HG03139 (cell line): Measurements from ENCODE around the gene ABCB4.

Source experiments
- ATAC-seq: cut with Tn5 transposase; IDR thresholded peaks from one replicate; pipeline ENCODE4 v1.9.1; 2021; ENCODE audit not compliant: unreplicated experiment

Gene ABCB4

DNA sequence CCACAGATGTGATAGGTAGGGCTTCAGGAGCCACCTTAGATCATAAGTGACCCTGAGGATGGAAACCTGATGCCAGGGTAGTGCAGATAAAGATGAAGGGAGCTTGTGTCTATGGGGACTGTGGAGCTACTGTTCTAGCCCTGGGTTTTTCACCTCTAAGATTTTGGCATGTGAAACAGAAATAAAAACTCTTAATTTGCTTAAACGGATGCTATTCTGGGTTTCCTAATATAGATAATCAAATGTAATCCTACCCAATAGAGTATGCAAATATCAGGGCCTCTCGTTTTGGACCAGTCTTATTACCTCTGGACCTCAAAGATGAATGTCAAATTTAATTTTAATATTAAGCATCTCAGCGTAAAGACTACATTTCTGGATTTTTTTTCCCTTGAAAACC lies 49.3 kb downstream of the ABCB4 start:
- no peak for ATAC-seq

DNA sequence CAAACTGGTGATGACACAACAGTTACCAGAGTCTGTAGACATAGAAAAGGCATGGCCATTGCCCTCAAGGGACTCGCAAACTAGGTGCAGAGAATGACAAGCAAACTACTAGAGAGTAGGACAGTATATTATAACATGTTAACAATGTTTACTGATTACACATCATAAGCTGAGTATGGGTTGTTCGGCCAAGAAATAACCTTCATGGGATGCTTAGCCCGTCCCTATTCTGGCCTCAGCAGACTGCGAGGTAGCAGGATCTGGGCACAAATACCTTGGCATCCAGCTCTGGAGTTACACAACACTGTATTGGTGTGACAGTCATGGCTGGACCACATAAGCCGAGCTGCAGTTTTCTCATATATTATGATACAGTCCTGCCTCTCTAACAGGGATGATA lies 51.4 kb downstream of the ABCB4 start:
- ATAC-seq: no peak

DNA sequence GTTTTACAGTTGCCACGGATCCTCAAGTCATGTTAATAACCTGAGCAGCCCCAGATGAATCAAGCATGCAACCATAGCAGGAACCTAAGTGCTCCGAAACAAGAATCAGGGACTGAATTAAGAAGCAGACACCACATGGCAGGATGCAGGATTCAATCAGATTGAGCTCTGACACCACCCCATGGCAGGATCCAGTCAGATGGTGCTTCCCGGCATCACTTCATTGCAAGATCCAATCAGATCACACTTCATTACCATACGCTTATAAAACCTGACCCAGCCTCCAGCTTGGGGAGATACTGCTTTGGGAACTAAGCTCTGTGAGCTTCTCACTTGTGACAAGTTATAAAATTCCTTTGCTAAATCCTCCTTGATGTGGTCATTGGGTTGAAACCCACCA lies 55.3 kb downstream of the ABCB4 start:
- no peak for ATAC-seq

DNA sequence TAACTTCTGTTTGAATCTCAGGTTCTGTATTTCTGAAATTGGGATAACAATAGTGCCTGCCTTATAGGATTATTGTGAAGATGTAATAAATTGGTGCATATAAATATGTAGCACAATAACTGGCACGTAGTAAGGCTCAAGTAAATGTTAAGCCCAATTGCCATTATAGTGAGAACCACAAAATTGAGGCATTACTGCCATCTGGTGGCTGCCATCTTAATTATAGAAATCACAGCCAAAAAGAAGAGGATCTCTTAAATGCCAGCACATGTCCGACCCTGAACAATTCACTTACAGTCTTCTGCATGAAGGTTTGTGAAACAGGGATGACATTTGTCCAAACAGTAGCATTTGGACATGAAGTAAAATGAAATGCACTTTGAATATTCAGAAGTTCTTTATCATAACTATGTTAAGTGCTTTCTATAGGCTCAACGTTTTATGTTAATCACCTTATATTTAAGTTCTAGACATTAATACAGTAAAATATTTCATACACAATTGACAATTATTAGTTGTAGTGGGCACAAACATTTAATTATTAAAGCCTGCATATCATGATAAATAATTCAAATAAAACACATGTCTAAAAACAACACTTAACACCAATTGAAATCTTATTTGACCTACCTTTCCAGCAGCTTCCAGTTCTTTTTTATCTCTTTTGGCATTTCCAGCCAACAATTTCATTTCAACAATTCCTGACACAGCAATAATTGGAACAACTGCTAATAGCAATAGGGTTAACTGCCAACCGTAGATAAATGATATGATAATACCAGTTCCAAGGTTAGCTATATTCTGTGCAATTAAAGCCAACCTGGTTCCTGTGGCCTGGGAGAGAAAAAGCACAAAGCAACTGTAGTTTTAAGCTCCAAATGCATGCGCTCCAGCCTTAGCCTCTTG lies 58.5 kb downstream of the ABCB4 start:
- ATAC-seq: no peak

DNA sequence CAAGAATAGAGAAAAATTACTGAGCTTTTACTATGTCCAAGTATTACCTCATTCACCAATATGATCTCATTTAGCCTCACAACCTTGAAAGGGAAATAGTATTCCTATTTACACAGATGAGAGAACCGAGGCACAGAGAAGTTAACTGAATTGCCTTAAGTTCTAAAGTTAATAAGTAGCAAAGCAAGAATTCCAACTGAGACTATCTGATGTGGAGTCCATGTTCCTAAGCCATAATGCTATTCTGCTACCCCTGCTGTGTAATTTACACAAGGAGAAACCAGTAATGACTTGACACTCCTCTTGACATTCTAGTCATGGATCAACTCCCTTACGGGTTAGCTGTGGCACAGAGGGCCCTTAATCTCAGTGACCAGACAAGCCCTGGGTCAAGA lies 60.7 kb downstream of the ABCB4 start:
- no peak for ATAC-seq

DNA sequence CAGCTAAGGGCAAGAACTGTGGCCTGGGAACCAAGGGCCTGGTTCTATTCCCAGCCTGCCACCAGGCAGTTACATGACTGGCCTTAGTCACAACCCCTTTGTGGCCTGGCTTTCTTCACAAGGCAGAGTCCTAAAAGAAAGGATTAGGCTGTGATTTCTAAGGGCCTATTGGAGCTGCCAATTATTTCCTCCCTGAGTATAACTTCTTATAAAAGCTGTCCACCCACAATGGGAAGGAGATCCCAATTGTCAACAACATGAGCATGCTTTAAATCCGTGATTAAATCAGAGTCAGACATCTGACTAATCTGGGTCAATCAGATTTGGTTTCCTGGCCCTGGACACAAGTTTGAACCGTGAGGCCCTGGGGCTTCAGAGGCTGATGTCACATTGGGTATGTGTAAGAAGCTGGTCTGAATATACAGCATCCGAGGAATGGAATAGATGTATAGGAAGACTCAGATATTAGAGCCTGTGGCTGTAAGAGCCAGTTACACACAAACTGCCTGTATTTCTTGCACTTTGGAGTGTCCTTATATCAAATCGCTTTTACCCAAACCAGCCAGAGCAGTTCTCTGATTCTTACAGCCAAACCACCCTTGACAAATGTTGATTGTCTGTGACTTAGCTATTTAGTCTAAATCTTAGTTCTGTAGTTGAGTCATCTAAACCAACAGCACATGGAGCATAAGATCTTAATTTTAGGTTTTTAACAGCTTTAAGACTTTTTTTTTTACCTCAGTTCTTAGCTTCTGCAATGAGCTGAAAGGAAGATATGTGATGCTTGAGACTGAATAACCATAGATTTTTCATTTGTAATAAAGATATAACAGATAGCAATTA lies 61.3 kb downstream of the ABCB4 start:
- no peak for ATAC-seq

DNA sequence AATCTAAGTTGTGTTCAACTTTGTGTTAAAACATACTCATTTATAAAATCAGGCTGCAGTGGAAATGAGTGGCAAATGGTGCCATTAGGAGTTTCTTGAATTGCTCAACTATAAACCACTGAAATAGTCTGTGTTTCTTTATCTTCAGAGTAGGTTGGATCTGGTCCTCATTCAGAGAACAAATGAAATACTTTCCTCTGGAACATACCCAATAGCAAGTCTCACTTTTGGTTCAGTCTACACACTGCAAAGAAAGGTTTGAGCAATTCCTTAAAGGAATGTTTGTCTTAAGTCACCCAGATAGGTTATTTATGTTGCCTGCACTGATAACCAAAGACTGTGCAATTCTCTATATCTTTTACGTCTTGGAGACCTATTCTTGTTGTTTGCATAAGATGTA lies 62.5 kb downstream of the ABCB4 start:
- ATAC-seq: no peak

DNA sequence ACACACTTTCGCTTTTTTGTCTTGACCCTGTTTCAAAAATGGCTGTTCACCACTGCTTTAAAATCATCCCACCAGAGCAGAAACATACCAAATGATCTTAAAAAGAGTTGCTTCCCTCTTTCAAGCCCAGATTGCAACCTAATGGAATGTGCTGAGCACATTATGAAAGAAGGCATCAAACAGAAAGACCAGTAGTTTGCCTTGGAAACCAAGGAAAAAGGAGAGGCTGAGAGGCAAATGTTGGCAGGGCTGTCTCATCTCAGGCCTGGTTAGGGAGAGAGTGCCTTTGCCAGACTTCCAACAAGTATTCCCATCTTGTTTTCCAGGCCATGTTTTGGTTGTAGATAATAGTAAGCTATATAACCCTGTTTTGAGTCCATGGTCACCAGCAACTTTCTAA lies 64.3 kb downstream of the ABCB4 start:
- ATAC-seq: no peak

DNA sequence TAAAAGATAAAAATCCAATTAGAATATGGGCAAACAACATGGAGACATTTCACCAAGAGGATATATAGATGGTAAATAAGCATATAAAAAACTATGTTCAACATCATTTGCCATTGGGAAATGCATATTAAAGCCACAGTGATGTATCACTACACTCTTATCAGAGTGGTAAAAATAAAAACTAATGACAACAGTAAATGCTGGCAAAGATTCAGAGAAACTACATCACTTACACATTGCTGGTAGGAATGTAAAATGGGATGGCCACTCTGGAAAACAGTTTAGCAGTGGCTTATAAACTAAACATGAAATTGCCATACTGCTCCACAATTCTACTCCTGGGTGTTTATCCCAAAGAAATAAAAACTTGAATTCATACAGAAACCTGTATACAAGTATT lies 70.8 kb downstream of the ABCB4 start:
- no peak for ATAC-seq

DNA sequence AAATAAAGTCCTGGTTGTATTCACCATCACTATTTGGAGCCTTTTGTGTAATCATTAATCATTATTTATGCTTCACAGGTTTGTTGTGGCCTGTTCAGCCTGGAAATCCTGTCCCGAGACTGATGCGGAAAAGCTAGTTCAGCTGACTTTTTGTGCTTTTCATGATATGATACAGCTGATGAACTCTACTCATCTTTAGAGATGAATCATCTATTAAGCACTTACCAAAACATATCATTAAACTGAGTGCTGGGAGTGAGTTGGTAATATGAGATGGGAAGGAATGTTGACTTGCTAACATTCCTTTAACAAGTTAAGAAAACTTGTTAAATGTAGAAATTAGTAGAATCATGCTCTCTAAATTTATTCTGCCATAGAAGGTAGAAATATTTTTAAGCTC lies 77.0 kb downstream of the ABCB4 start:
- no peak for ATAC-seq

DNA sequence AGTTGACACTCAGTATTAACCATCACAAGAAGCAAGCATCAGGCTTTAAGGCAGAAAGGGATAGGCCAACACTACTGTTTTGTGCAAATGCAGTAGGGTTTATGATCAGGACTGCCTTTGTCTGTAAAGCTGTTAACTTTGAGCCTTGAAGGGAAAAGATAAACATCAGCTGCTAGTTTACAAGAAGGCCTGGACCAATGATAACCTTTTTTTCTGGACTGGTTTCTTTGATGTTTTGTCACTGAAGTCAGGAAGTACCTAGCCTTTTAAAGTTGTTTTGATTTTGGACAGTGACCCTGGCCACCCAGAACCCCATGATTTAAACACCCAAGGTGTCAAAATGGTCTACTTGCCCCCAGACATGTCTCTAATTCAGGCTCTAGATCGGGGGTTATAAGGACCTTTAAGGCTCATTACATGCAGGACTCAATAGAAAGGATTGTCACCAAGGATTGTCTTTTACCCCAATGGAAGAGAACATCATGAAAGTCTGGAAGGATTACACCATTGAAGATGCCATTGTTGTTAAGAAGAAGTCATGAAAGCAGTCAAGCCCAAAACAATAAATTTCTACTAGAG lies 79.9 kb downstream of the ABCB4 start:
- ATAC-seq: no peak

DNA sequence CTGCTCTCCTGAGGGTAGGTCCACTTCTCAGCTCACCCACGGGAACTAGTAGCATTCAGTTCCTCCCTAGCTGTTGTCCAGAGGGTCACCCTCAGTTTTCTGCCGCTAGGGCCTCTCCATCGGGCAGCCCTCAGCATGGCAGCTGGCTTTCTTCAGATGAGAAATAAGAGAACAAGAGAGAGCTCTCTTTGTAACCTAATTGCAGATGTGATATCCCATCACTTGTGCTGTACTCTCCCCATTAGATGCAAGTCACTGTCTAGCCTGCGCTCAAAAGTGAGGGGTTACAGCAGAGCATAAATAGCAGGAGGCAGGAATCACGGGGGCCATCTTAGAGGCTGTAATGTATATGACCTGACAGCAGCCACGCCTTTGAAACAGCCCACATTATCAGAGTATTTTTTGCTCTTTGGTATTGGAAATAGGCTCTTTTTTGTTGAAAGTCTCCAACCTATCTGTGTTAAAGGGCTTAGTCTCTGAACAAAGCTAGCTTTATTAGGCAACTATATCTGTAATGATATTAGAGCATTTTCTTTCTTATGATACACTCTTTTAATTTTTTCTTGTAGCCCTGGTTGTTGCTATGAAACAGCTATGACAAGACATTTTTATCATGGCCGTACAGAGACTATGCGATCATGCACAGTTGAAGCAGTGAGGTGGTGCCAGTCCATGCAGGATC lies 84.3 kb downstream of the ABCB4 start:
- ATAC-seq: no peak

DNA sequence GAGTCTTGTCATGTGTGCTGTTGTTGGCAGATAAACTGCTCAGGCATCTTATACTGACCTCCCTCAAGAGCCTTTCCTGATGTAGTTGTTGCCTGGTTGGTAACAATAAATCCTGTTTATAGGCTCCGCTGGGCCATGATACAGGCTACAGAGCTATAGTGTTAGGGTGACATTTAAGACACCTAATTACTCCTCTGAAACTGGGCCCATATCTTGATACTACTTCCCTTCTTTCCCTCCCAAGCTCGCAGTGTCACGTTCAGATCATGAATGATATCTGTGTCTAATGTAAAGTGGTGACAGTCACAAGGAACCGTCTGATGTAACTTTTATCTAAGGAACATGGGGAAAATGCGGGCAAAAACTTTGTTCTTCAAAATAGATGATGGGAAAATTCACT lies 94.6 kb downstream of the ABCB4 start:
- ATAC-seq: no peak

DNA sequence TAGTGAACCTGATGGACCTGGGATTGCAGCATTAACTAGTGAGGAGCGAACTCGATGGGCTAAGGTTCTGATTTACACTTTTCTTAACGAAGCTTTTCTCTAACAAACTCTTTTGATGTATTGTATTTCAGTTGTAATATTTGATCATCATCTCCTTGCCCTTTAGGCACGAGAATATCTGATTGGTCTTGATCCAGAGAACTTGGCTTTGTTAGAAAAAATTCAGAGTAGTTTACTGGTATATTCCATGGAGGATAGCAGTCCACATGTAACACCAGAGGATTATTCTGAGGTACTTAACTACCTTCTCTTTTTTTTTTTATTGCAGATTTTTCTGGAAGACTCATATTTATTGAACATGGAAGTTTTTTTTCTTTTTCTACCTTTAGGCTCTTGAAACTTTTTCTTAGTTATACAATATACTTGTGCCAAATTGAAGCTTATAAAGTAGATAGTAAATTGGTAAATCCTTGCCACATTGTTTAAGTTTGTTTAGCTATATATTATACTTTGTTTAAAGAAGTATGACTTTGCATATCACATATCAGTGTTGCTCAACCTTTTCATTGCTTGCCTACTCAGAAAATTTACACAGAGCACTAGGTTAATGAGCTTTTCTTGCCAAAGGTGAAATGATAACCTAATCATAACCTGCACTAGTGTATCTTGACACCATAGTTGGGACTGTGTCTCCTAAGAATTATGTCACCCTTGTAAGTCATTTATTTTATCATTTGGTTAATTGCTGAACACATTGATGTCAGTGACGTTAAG lies 99.6 kb downstream of the ABCB4 start:
- ATAC-seq: no peak

DNA sequence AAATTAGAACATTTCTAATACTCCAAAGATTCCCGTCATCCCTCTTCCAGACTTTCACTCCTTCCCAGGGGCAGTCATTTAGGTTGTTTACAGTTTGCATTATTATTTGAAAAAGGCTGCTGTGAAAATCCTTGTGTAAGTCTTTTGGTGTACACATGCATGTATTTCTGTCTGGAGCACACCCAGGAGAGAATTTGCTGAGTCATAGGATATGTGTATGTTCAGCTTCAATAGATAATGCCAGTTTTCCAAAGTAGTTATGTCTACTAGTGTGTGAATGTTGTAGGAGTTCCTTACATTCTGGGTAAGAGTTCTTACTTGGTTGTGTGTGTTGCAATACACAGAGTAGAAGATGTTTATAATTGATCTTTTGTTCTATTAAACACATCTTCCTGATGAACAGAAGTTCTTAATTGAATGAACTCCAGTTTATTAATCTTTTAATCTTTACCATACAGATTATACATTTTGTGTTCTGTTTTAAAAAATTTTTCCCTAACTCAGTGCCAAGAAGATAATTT lies 104.8 kb downstream of the ABCB4 start:
- ATAC-seq: no peak

DNA sequence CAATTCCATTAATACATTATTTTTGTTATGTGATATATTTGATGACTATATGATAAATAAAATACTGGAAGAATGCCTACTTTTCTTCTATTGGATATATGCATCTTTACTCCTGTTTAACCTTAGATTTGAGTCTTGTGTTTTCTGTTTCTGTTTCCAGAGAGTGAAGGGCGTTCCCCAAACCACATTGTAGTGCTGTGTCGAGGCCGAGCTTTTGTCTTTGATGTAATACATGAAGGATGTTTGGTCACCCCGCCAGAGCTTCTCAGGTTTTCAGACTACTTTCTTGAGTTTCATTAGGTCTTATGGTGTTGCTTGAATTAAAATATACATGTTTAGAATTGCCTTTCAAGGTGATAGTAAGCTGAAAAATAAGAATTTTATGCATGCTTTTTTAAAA lies 106.3 kb downstream of the ABCB4 start:
- ATAC-seq: no peak

DNA sequence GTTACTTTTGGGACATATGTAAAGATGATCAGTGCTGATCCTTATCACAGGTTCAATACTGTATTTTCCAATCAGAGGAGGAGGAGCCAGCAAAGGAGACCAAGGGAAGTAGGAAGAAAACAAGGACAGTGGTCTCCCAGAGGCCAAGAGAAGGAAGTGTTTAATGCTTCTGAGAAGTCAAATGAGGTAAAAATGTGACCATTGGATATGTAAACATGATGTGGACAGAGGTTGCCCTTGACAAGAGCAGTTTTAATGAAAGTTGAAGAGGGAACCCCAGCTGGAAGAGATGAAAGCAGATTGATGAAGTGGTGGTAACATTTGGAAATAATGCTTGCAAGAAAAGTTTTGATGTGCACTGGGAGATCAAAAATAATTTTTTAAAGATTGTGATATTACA lies 111.2 kb downstream of the ABCB4 start:
- ATAC-seq: no peak

DNA sequence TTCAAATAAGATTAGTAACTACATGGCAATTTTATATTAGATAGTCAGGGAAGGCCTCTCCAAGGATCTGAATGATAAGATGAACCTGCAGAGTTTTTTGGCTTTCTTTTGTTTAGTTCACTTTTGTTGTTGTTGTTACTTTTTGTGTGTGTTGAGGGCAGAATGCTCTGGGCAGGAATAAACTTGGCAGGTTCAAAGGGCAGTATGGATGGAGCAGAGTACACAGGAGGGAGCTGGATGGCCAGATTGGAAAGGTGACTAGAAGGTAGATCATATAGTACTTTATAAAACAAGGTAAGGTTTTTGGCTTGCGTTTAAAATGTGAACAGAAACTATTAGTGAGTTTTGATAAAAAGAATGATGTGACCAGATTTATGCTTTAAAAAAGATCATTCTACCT lies 112.1 kb downstream of the ABCB4 start:
- ATAC-seq: no peak

DNA sequence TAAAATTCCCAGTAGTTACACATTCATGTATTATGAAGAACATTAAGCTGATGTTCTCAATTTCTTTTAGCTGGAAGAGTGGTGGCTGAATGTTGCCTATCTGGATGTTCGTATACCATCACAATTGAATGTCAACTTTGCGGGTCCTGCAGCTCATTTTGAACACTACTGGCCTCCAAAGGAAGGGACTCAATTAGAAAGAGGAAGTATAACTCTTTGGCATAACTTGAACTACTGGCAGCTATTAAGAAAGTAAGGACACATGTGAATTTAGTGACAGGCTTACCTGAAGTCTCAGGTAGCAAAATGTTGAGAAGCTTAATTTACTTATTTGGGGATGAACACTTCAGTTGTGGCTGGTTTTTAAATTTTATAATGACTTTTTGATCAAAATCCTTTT lies 114.2 kb downstream of the ABCB4 start:
- ATAC-seq: no peak

DNA sequence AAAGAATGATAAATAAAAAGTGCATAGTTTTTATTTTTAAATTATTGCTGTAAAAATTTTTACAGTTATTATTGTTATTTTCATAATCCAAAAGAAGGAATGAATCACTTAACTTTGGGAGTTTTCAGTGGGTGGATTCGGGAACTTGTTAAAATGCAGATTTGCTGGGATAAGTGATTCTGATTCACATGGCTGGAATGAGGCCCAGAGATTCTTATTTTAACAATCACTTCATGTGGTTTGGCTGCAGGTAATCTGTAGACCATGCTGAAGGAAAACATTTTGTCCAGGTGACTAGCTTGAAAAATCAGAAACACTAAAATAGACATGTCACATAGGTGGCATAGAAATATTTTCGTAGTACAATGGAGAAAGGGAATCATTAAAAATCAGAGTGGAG lies 116.1 kb downstream of the ABCB4 start:
- no peak for ATAC-seq
